Daoy (cell line): ENCODE results near the gene SOBP. TPM values are rescaled to one million over a fixed set of nuclear protein-coding genes. Genes with fewer than 3 reads are reported as not detected.

Experiments used
- DNase-seq: peaks from one replicate; pipeline ENCODE4 v3.0.0-alpha.2; 2015; ENCODE audit warnings: low read depth
- total RNA-seq: library from RNA; depleted of rRNA; stranded (reverse); fragments of >200 nt; shearing (Covaris generic); gene quantifications from 2 replicates; pipeline ENCODE4 v1.2.3, GENCODE V29; 2014; rRNA removed

SOBP gene
- total RNA-seq, 1 experiment from 2014 or later: 2.1 TPM

GRCh38 chr6:107689951-107690642, 200.2 kb downstream of the SOBP start:
- no peak for DNase-seq

- no peak for DNase-seq
Measured at GRCh38 chr6:107690643-107691061, 200.7 kb downstream of the SOBP start.

- peak; percentile 34 for DNase-seq
Measured at GRCh38 chr6:107691062-107691751, 201.3 kb downstream of the SOBP start.

- DNase-seq: no peak
Measured at GRCh38 chr6:107692351-107692750, 202.4 kb downstream of the SOBP start.

GRCh38 chr6:107695061-107695720, 205.3 kb downstream of the SOBP start:
- DNase-seq: no peak

GRCh38 chr6:107697682-107698081, 207.8 kb downstream of the SOBP start:
- no peak for DNase-seq

GRCh38 chr6:107698146-107698545, 208.2 kb downstream of the SOBP start:
- peak; percentile 76 for DNase-seq

GRCh38 chr6:107699254-107699653, 209.3 kb downstream of the SOBP start:
- no peak for DNase-seq

GRCh38 chr6:107699697-107700325, 209.9 kb downstream of the SOBP start:
- no peak for DNase-seq

GRCh38 chr6:107703606-107704005, 213.7 kb downstream of the SOBP start:
- no peak for DNase-seq

GRCh38 chr6:107704347-107705013, 214.6 kb downstream of the SOBP start:
- DNase-seq: no peak

GRCh38 chr6:107706516-107707115, 216.7 kb downstream of the SOBP start:
- DNase-seq: no peak

GRCh38 chr6:107707346-107708275, 217.7 kb downstream of the SOBP start:
- no peak for DNase-seq

- DNase-seq: no peak
Measured at GRCh38 chr6:107708435-107708834, 218.5 kb downstream of the SOBP start.

GRCh38 chr6:107709341-107709740, 219.4 kb downstream of the SOBP start:
- DNase-seq: no peak

Other genes with a start within 250 kb of the SOBP start
- 6.5 and 9.2 TPM in 2 replicates for gene PDSS2, start 30.6 kb upstream of the SOBP start, total RNA-seq